GM13976 (cell line): Measurements from ENCODE around the gene ST3GAL2.
A peak's percentile ranks its signal among the peaks of the same experiment; 100 is the strongest.

Experiments
- DNase-seq: peaks from one replicate; pipeline ENCODE4 v3.0.0; 2012; ENCODE audit warnings: low spot score
- in situ Hi-C: fragments of 300-500 bp; cut with MboI; formaldehyde crosslinking; loops from one replicate; pipeline ENCODE4 v1.12.0; 2022; ENCODE audit warnings: low sequenced_read_pairs, mixed read lengths, inconsistent platforms; ENCODE audit not compliant: unreplicated experiment
- TF ChIP-seq, protein P1 (sequence below): IDR thresholded peaks from 2 replicates; pipeline ENCODE4 v1.5.1; 2012; ENCODE audit warnings: borderline replicate concordance, mild to moderate bottlenecking; ENCODE audit not compliant: insufficient read depth; ENCODE audit errors: extremely low read depth, missing control alignments, control extremely low read depth

The ST3GAL2 gene

DNA sequence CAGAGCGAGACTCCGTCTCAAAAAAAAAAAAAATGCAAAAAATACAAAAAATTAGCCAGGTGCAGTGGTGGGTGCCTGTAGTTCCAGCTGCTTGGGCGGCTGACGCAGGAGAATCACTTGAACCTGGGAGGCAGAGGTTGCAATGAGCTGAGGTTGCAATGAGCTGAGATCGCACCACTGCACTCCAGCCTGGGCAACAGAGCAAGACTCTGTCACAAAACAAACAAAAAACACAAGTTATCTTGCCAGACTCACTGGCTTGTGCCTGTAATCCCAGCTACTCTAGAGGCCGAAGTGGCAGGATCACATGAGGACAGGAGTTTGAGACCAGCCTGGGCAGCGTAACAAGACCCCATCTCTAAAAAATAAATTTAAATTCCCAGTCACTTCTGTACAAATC is 3.4 kb upstream of the ST3GAL2 start:
- DNase-seq, result no peak
- TF ChIP-seq, protein P1, sequence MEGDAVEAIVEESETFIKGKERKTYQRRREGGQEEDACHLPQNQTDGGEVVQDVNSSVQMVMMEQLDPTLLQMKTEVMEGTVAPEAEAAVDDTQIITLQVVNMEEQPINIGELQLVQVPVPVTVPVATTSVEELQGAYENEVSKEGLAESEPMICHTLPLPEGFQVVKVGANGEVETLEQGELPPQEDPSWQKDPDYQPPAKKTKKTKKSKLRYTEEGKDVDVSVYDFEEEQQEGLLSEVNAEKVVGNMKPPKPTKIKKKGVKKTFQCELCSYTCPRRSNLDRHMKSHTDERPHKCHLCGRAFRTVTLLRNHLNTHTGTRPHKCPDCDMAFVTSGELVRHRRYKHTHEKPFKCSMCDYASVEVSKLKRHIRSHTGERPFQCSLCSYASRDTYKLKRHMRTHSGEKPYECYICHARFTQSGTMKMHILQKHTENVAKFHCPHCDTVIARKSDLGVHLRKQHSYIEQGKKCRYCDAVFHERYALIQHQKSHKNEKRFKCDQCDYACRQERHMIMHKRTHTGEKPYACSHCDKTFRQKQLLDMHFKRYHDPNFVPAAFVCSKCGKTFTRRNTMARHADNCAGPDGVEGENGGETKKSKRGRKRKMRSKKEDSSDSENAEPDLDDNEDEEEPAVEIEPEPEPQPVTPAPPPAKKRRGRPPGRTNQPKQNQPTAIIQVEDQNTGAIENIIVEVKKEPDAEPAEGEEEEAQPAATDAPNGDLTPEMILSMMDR, result no peak
- in situ Hi-C loops, result no loop called here

DNA sequence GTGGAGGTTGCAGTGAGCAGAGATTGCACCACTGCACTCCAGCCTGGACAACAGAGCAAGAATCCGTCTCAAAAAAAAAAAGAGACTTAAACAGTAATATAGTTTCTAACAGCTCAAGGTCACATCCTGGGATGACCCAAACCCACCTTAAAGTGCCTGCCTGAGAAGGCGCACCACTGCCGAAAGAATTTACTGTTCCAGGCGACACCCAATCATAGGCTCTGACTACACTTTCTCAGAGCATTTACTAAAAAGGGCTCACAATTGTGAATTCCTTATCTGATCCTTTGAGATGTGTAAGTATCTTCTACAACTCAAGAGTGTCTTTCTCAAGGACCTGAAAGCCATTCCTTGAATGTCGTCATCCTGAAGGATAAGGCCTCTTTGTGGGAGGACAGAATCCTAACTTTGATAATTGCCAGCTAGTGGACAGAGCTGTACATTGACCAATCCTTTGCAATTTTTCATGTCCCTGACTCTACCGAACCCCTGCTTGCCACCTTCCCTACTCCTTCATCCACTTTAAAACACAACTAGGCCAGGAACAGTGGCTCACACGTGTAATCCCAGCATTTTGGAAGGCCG is 2.6 kb upstream of the ST3GAL2 start:
- in situ Hi-C loops, result no loop called here
- DNase-seq, result no peak
- TF ChIP-seq, protein P1, result no peak

DNA sequence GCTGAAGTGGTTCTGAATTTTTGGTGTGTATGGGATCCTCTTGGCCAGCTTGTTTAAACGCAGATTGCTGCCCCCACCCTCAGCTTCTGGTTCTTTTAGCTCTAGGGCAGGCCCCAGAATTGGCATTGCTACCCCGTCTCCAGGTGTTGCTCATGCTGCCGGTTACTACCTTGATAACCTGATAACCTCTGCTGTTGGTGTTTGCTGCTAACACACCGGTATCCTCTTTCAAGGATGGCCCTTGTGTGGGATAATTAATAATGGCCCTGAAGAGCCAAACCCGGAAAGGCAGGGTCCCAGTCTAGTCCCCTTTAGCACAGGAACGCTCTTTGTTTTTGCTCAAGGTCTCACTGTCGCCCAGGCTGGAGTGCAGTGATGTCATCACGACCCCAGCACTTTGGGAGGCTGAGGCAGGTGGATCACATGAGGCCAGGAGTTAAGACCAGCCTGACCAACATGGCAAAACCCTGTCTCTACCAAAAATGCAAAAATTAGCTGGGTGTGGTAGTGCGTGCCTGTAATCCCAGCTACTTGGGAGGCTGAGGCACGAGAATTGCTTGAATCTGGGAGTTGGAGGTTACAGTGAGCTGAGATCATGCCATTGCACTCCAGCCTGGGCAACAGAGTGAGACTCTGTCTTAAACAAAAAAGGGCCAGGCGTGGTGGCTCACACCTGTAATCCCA is 1.3 kb upstream of the ST3GAL2 start:
- in situ Hi-C loops, result no loop called here
- TF ChIP-seq, protein P1, result no peak
- peak; percentile 13 for DNase-seq

DNA sequence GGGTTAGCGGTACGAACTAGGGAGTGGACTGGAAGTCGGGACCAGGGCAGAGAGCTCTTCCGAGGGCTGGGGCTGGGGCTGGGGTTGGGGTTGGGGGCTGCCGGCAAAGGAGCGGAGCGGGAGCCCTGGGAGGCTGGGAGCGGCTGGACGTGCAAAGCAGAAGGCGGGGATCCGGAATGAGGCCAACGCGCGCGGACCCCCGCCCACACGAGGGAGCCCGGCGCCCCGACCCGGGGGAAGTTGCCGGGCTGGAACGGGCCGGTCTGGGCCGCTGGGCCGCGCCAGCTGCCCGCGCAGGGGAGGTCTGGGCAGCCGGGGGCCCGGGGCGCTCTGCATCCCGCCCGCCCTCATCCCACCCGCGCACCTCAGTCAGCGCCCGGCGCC is 323 bp downstream of the ST3GAL2 start:
- DNase-seq, result no peak
- TF ChIP-seq, protein P1, result no peak
- in situ Hi-C loops, result no loop called here

DNA sequence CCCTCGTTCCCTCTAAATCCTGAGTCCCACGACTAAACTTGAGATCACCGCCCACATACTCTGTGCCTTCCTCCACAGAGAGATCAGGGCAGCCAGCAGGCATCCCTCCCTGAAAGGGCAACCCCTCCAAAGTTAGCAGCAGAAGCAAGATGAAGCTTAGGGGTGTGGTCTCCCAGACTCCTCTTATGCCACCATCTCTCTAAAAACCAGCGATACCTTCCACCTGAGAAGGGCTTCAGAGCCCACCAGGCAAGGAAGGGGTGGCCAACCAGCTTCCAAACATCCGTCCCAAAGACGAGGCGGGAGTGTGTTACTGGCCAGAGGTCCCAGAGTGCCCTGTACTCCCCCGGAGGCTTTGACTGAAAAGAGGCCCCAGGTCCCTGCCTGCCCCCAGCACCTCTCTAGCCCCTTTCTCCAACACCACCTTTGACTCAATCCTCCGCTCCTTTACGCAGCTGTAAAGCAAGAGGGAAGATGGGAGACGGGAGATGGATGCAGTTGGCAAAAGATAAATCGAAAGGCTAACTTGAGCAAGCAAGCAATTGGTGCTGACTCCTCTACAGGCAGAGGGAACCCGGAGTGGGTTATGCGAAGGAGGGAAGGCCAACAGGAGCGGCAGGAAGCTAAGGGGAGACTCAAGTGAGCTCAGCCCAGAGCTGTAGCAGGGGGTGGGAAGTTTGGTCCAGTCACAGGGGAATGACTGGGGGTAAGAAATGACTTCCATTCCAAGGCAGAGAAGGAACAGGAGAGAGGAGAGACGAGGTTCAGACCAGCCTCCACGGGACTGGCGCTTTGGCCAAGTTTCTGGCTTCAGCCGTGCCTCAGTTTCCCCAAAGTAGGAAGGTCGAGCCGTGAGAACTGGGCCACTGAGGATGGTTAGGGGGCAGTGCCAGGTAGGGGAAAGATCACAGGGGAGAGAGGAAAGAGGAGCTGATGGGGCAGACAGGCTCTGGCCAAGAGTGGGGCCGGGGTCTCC is 1.0 kb downstream of the ST3GAL2 start:
- in situ Hi-C loops, result no loop called here
- peak; percentile 29 for DNase-seq
- TF ChIP-seq, protein P1, result no peak

DNA sequence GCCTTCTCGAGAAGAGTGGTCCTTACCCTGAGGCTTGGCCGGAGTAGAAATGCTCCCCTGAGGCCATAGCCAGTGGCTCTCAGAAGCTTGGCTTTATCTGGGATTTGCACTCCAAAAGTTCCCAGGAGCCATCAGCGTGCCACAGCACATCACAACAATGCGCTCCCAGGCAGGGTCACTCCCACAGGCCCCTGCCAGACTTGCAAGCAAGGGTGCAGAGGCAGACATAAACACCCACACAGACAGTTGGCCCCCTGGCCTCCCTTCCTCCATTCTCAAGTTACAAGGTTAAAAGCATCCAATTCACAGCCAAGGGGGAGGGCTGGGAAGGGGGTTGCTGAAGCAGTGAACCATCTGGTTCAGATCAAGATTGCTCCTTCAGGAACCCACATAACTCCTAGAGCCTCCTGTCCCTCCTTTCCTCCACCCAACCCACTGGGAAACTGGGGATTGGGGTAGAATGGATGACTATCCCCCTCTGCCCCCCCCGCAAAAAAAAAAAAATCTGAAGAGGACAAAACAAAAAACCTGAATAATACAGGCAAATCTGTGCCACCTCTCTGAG is 1.8 kb downstream of the ST3GAL2 start:
- TF ChIP-seq, protein P1, result no peak
- in situ Hi-C loops, result no loop called here
- peak; percentile 30 for DNase-seq
